Activated CD8-positive, alpha-beta memory T cell treated with anti-CD3 and anti-CD28 coated beads for 36 hours (primary cell): Measurements from ENCODE around the gene TMEM98. TPM values are rescaled to one million over a fixed set of nuclear protein-coding genes. Genes with fewer than 3 reads are reported as not detected.
"Not testable (repeated sequence)": the region's sequence is repeated elsewhere in the genome, so short reads cannot be mapped to it uniquely, and the experiment has no call there.

Experiments used
- CTCF ChIA-PET: fragments of 350-600 bp; sonication (Branson Sonifier 250); formaldehyde crosslinking; loops from one replicate; lab custom pipeline; 2021; ENCODE audit warnings: antibody characterized with exemption; lab: Charles Lee
- POLR2A ChIA-PET: fragments of 350-600 bp; sonication (Branson Sonifier 250); formaldehyde crosslinking; loops from one replicate; lab custom pipeline; 2021; ENCODE audit warnings: antibody characterized with exemption; lab: Charles Lee
- total RNA-seq, 2 experiments: library from RNA; stranded (reverse); gene quantifications; one replicate each; pipeline ENCODE4 v1.2.3, GENCODE V29; 2021

TMEM98 gene
- total RNA-seq, 2 experiments from 2014 or later, result not detected

DNA sequence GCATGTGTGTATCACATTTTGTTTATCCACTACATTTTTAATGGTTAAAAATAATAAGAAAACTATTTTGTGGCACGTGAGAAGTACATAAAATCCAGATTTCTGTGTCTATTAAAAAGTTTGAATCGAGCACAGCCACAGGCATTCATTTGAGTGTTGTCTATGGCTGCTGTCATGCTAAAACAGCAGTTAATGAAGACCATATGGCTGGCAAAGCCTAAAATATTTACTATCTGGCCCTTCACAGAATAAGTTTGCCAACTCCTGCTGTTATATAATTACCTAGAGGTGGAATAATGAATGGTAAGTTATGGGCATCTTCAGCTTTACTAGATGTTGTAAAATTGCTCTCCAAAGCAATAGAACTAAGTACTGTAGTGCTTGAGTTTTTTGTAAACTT, 30.5 kb downstream of the TMEM98 start:
- CTCF ChIA-PET, result no interaction called here

DNA sequence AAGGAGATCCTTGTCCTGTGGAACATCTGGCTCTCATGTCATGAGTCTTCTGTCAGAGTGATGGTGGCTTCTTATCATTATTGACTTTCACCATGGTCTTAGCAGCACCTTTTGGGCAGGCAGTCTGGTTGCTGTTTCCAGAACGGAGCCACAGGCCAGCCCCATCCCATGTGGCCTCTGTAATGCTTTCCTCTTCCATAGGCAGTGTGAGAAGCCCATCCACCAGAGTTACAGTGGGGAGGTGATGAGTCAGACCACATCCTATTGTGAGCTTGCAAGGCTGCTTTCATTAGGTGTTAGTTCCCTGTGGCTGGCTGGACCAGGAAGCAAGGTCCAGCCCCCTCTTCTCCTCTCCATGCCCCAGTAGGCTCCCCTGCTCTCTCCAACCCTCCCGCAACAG, 32.9 kb downstream of the TMEM98 start:
- CTCF ChIA-PET, result interaction anchor here (0.6 kb wide), 1 partner anchor 301 kb away, joined by 3 read pairs; no protein-coding TSS in a partner anchor

More for the DNA sequence above, 30.5 kb downstream of the TMEM98 start:
- POLR2A ChIA-PET, result no interaction called here

DNA sequence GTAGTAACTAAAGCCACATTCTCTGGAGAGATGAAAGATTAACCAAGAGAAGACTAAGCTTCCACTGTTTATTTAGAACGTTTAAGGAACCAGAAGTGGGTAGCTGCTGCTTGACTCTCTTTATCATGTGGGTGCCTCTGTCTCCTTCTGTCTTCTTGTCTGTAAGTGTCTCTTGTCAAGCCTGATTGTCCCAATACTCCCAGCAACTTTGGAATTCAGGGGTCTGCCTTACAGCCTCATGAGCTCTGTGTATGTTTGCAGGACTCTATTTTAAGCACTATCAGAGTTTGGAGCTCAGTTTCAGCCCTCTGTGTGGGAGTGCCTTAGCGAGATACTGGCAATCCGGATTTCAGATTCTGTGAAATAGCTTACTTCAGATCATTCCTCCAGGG, 34.4 kb downstream of the TMEM98 start:
- CTCF ChIA-PET, result no interaction called here

More for the DNA sequence above, 32.9 kb downstream of the TMEM98 start:
- POLR2A ChIA-PET, result no interaction called here

DNA sequence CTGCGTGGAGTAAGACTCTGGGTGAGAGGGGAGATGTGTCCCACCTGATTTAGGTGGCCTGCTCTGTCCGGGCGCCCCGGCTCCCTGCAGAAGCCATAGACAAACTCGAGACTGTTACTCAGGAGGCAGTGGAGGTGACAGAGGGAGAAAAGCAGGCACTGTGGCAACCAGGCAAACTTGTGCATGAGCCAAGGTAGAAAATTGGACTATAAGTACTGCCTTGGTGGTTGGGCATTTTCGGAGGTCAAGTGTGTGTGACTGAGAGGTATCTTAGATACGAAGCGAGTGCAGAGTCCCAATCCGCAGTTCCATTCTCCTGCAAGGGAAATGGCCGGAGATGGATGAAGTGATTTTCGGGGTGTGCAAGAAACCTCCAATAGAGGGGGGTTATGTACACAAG, 36.6 kb downstream of the TMEM98 start:
- POLR2A ChIA-PET, result no interaction called here
- CTCF ChIA-PET, result no interaction called here

More for the DNA sequence above, 34.4 kb downstream of the TMEM98 start:
- POLR2A ChIA-PET, result no interaction called here

DNA sequence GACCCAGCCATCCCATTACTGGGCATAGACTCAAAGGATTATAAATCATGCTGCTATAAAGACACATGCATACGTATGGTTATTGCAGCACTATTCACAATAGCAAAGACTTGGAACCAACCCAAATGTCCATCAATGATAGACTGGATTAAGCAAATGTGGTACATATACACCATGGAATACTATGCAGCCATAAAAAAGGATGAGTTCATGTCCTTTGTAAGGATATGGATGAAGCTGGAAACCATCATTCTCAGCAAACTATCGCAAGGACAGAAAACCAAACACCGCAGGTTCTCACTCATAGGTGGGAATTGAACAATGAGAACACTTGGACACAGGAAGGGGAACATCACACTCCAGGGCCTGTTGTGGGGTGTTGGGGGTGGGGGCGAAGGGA, 41.3 kb downstream of the TMEM98 start:
- CTCF ChIA-PET, result not testable (repeated sequence)

DNA sequence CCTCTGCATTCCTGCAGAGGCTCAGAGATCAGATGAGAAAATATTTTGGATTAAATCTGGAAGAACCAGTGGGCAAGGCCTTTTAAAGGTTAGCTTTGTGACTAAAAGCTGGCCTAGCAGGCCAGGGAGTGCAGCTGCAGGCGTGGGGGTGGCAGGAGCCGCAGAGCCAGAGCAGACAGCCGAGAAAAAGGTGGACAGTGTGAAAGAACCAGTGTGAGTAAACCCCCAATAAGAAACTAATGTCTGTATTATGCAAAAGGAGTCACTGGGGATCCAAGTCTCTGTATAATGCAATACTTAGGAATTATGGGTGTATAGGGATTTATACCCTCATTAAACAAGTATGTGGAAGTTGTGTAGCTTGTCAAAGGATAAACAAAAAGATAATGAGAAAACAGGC, 42.3 kb downstream of the TMEM98 start:
- ChIA-PET CTCF (no interaction called here), POLR2A (no interaction called here)

More for the DNA sequence above, 41.3 kb downstream of the TMEM98 start:
- POLR2A ChIA-PET, result not testable (repeated sequence)

DNA sequence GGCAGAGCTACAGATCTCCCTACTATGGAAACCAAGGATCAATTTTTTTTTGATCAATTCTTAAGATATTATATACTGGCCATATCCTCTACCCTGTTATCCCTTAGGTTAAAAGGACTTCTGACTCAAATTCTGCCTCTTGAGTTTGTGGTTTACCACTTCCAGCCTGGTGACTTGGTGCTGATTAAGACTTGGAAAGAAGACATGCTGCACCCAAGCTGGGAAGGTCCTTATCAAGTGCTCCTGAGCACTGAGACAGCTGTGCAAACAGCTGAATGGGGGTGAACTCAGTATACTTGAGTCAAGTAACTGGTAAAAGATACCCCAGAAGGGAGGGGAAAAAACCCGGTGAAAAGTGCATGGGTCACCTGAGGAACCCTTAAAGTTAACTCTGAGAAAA, 43.2 kb downstream of the TMEM98 start:
- ChIA-PET POLR2A (no interaction called here), CTCF (no interaction called here)

DNA sequence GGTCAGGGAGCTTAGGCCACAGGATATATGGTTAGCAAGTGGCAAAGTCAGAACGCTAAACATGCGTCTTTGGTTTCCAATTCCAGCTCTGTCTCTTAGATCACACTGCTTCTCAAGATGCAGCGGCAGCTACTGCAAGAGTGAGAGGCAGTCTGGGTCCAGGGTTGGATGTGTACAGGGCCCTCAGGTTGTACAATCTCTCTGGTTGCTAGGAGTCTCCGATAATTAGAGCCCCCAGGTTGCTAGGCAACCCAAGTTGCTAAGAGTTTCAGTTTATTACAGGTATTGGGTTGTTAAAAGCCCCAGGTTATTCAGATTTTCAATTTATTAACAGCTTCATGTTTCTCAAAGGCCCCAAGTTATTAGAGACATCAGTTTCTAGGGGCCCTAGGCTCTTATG, 48.2 kb downstream of the TMEM98 start:
- POLR2A ChIA-PET, result no interaction called here
- CTCF ChIA-PET, result interaction anchor here (1.5 kb wide), 1 partner anchor 35 kb away, joined by 3 read pairs; no protein-coding TSS in a partner anchor

DNA sequence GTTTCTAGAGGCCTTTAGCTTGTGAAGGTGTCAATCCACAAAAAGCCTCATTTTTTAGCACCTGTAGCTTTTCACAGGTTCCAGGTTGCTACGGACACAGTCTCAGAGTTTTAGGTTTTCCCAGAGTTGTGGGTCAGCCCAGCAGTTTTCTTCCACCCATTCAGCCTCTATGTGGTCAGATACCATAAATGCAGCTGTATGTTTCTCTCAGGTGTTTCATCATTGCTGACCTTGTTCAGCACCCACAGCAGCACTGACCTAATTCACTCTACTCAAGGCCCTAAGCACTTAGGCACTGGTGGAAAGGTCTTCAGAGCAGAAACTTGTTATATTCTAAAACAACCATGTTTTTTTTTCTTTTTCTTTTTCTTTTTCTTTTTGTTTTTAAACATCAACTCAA, 48.7 kb downstream of the TMEM98 start:
- CTCF ChIA-PET, result interaction anchor here (1.5 kb wide), 1 partner anchor 36 kb away, joined by 3 read pairs; no protein-coding TSS in a partner anchor
- POLR2A ChIA-PET, result no interaction called here

DNA sequence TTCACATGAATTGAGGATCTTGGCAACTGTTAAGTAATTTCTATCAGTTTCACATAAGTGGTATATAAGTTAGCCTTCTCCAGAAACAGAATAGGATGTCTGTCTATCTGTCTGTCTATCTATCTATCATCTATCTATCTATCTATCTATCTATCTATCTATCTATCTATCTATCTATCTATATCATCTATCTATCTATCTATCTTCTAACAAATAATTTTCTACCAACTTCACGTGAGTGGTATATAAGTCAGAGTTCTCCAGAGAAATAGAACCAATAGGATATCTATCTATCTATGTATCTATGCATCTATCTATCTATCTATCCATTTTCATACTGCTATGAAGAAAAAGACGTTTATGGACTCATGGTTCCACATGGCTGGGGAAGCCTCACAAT, 52.3 kb downstream of the TMEM98 start:
- ChIA-PET POLR2A (no interaction called here), CTCF (no interaction called here)

DNA sequence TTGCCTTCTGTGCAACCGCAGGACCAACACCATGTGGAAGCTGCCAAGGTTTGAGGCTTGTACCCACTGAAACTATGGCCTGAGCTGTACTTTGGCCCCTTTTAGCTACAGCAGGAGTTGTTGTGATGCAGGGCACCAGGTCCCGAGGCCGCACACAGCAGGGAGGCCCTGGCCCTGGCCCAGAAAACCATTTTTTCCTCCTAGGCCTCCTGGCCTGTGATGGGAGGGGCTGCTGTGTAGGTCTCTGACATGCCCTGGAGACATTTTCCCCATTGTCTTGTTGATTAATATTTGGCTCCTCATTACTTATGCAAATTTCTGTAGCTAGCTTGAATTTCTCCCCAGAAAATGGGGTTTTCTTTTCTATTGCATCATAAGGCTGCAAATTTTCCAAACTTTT, 53.7 kb downstream of the TMEM98 start:
- CTCF ChIA-PET, POLR2A ChIA-PET: not testable (repeated sequence)

DNA sequence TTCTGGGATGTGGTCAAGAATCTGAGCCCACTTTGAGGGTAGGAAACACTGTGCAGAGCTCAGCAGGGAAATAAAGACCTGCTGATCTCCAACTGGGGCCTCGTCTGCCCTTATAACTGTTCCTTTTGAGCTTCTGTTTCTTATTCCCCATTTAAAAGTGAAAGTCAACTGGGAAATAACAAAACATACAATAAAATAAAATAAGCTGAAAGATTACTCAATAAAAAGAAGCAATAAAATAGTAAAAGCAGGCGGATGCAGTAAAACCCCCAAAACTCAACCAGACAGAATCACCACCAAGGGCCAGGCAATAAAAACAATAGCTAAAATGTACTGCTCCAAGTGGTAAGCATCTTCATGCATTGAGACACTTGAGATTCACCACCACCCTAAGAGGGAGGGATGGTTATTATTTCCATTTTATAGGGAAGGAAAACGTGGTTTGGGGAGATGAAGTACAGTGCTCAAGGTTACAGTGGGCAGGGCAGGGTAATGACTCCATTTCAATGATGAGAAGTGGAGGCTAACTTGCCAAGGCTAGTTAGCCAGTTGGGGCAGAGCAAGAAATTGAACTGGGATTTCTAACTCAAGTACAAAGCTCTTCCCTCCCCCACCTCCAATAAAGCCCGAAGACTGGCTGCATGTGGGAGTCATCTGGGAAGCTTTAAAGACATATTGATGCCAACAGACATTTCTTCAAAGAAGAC, 57.2 kb downstream of the TMEM98 start:
- POLR2A ChIA-PET, result no interaction called here
- CTCF ChIA-PET, result interaction anchor here (2.7 kb wide), 1 partner anchor 12 kb away, joined by 12 read pairs; no protein-coding TSS in a partner anchor

DNA sequence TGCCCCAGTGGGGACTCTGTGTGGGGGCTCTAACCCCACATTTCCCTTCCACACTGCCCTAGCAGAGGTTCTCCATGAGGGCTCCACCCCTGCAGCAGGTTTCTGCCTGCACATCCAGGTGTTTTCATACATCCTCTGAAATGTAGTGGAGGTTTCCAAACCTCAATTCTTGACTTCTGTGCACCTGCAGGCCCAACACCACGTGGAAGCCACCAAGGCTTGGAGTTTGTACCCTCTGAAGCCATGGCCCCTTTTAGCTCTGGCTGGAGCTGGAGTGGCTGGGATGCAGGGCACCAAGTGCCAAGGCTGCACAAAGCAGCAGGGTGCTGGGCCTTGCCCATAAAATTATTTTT, 59.5 kb downstream of the TMEM98 start:
- CTCF ChIA-PET, result interaction anchor here (1.2 kb wide), 1 partner anchor 46 kb away, joined by 4 read pairs; no protein-coding TSS in a partner anchor
- POLR2A ChIA-PET, result not testable (repeated sequence)

DNA sequence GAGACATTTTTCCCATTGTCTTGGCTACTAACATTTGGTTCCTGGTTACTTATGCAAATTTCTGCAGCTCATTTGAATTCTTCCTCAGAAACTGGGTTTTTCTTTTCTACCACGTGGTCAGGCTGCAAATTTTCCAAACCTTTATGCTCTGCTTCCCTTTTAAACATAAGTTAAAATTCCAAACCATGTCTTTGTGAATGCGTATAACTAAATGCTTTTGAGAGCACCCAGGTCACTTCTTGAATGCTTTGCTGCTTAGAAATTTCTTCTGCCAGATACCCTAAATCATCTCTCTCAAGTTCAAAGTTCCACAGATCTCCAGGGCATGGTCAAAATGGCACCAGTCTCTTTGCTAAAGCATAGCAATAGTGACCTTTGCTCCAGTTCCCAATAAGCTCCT, 59.9 kb downstream of the TMEM98 start:
- CTCF ChIA-PET, result interaction anchor here (1.2 kb wide), 1 partner anchor 46 kb away, joined by 4 read pairs; no protein-coding TSS in a partner anchor
- POLR2A ChIA-PET, result not testable (repeated sequence)

DNA sequence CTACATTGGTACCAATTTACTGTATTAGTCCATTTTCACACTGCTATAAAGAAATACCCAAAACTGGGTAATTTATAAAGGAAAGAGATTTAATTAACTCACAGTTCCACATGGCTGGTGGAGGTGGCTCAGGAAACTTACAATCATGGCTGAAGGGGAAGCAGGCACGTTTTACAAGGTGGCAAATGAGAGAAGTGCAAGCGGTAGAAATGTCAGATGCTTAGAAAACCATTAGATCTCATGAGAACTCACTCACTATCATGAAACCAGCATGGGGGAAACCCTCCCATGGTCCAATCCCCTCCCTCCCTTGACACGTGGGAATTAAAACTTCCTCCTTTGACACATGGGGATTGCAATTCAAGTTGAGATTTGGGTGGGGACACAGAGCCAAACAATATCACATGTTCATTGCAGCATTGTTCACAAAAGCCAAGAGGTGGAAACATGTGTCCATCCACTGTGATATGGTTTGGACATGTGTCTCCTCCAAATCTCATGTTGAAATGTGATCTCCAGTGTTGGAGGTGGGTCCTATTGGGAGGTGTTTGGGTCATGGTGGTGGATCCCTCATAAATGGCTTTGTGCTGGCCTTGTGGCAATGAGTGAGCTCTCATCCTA, 60.6 kb downstream of the TMEM98 start:
- CTCF ChIA-PET, result interaction anchor here (0.6 to 1.2 kb wide), 2 partner anchors 47 to 201 kb away, joined by 4 read pairs; no protein-coding TSS in a partner anchor

DNA sequence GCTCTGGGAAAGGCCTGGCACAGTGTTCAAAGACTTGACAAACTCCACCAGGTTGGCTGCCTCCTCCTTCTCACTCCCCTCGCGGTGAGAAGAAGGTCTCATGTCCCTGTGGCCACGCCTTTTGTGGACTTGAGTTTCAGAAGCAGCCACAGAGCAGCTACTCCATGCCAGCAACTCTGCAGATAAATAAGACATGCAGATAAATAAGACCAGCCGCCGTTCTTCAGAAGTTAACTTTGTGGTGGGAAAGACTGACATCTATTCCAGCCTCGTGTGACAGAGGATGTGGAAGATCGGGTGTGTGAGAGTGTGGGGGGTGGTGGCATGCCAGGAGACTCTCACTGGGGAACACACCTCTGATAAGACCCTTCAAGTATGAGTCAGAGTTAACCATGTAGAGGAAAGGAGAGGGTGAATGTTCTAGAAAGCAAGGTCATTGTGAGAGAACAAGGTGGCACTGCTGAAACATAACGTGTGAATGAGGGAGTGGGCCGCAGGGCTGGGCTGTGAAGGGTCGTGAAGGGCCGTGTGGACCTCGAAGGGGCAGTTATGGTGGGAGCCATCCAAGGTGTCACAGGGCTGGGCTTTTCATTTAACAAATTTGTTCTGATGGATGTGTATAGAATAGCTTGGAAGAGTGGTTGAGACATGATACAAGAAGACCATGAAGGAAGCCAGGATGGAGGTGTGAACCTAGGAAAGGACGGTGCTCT, 64.5 kb downstream of the TMEM98 start:
- CTCF ChIA-PET, result no interaction called here

More for the DNA sequence above, 60.6 kb downstream of the TMEM98 start:
- POLR2A ChIA-PET, result no interaction called here

DNA sequence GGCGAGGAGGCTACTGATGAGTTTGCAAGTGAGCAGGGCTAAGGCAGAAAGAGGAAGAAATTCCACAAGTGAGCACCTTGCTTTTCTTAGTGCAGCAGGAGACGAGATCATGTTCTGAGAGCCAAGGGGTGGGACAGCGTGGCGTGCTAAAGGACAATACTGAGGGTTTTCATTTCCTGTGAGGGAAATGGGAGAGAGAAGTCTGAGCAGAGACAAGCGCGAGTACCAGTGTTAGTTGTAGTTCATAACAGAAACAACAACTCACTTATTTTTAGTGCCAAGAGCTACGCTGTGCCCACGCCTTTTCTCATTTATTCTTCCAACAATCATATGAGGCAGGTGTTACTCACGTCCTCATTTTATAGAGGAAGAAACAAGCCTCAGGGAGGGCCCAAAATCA, 66.0 kb downstream of the TMEM98 start:
- CTCF ChIA-PET, result no interaction called here
- POLR2A ChIA-PET, result no interaction called here

More for the DNA sequence above, 64.5 kb downstream of the TMEM98 start:
- POLR2A ChIA-PET, result no interaction called here
